Neural progenitor cell (in vitro differentiated cells): ENCODE results near the gene MCM5. TPM values are rescaled to one million over a fixed set of nuclear protein-coding genes. Genes with fewer than 3 reads are reported as not detected.

Experiments
- DNase-seq: peaks from one replicate; pipeline ENCODE4 v3.0.0-alpha.2; 2016; ENCODE audit warnings: low spot score
- H2AFZ ChIP-seq: fragments of 200-600 bp; sonication (generic); replicated peaks from 2 replicates; pipeline ENCODE4 v1.6.1; 2016; ENCODE audit warnings: antibody characterized with exemption
- H3F3A ChIP-seq: fragments of 200-600 bp; sonication (generic); 2 replicates; pipeline ENCODE4 v1.6.1; 2016; ENCODE audit warnings: antibody characterized with exemption, low read depth
- H3K27ac ChIP-seq: fragments of 200-600 bp; sonication (generic); 2 replicates; pipeline ENCODE4 v1.5.1; 2016; ENCODE audit warnings: mild to moderate bottlenecking
- H3K27me3 ChIP-seq: fragments of 200-600 bp; sonication (generic); 2 replicates; pipeline ENCODE4 v1.6.1; 2016; ENCODE audit warnings: mild to moderate bottlenecking, moderate library complexity
- H3K36me3 ChIP-seq: fragments of 200-600 bp; sonication (generic); 2 replicates; pipeline ENCODE4 v1.5.1; 2016
- H3K4me1 ChIP-seq: fragments of 200-600 bp; sonication (generic); 2 replicates; pipeline ENCODE4 v1.6.1; 2016; ENCODE audit warnings: mixed run types
- H3K4me2 ChIP-seq: fragments of 200-600 bp; sonication (generic); 2 replicates; pipeline ENCODE4 v1.6.1; 2016
- H3K4me3 ChIP-seq: fragments of 200-600 bp; sonication (generic); 2 replicates; pipeline ENCODE4 v1.5.1; 2016
- H3K79me2 ChIP-seq: fragments of 200-600 bp; sonication (generic); 2 replicates; pipeline ENCODE4 v1.6.1; 2016; ENCODE audit warnings: low read depth
- H3K9ac ChIP-seq: fragments of 200-600 bp; sonication (generic); 2 replicates; pipeline ENCODE4 v1.6.1; 2016
- H3K9me3 ChIP-seq: fragments of 200-600 bp; sonication (generic); 2 replicates; pipeline ENCODE4 v1.5.1; 2016; ENCODE audit warnings: low read depth
- H4K20me1 ChIP-seq: fragments of 200-600 bp; sonication (generic); 2 replicates; pipeline ENCODE4 v1.6.1; 2016; ENCODE audit warnings: low read depth
- H3K27ac Mint-ChIP-seq: 3 replicates; pipeline ENCODE4 v1.8.0; 2021; ENCODE audit warnings: mixed read lengths
- H3K27me3 Mint-ChIP-seq: 2 replicates; pipeline ENCODE4 v1.8.0; 2022; ENCODE audit warnings: low read depth, mild to moderate bottlenecking, inconsistent platforms, moderate library complexity, mixed read lengths; ENCODE audit not compliant: insufficient read depth
- H3K36me3 Mint-ChIP-seq: 3 replicates; pipeline ENCODE4 v1.8.0; 2021; ENCODE audit warnings: mixed read lengths
- H3K4me1 Mint-ChIP-seq: 3 replicates; pipeline ENCODE4 v1.8.0; 2021; ENCODE audit warnings: mixed read lengths
- H3K4me3 Mint-ChIP-seq: 3 replicates; pipeline ENCODE4 v1.8.0; 2021; ENCODE audit warnings: mild to moderate bottlenecking, moderate library complexity, mixed read lengths
- H3K9me3 Mint-ChIP-seq: 3 replicates; pipeline ENCODE4 v1.8.0; 2020; ENCODE audit warnings: mixed read lengths
- CTCF ChIP-seq: fragments of 200-600 bp; sonication (generic); IDR thresholded peaks from 2 replicates; pipeline ENCODE4 v1.5.1; 2017; ENCODE audit warnings: antibody characterized with exemption, mild to moderate bottlenecking
- EZH2 ChIP-seq: fragments of 200-600 bp; sonication (generic); IDR thresholded peaks from 2 replicates; pipeline ENCODE4 v1.6.1; 2017; ENCODE audit warnings: antibody characterized with exemption, mild to moderate bottlenecking, moderate library complexity
- EZH2phosphoT487 ChIP-seq: fragments of 200-600 bp; sonication (generic); IDR thresholded peaks from 2 replicates; pipeline ENCODE4 v1.6.1; 2017; ENCODE audit warnings: antibody characterized with exemption
- total RNA-seq: library from RNA; depleted of rRNA; stranded (reverse); fragments of >200 nt; gene quantifications from 2 replicates; pipeline ENCODE4 v1.2.3, GENCODE V29; 2015; ENCODE audit warnings: low replicate concordance

Gene MCM5
- total RNA-seq, 1 donor from 2014 or later: 131 TPM

GRCh38 chr22:35425546-35425945 is 25.6 kb downstream of the MCM5 start:
- Histone ChIP-seq H3K79me2 (peaks cover 11% of the 10 kb centered on the region), H3K4me2 (peak overlapping the region; percentile 65), H2AFZ (no peak overlapping the region), H3K27me3 (no peaks in the 10 kb centered on the region), H3K36me3 (no peaks in the 10 kb centered on the region), H3K9ac (no peak overlapping the region), H3K27ac (peak overlapping the region; percentile 81), H3K4me3 (no peak overlapping the region), H3K9me3 (no peaks in the 10 kb centered on the region), H3K4me1 (peaks cover 29% of the 10 kb centered on the region), H3F3A (peaks cover 54% of the 10 kb centered on the region), H4K20me1 (peaks cover 23% of the 10 kb centered on the region)
- Mint-ChIP-seq H3K27ac (peak overlapping the region; percentile 74), H3K27me3 (peaks cover under 1% of the 10 kb centered on the region), H3K9me3 (no peaks in the 10 kb centered on the region), H3K36me3 (peaks cover 11% of the 10 kb centered on the region), H3K4me3 (no peak overlapping the region), H3K4me1 (peaks cover 29% of the 10 kb centered on the region)
- TF ChIP-seq EZH2 (no peak), CTCF (no peak), EZH2phosphoT487 (no peak)
- DNase-seq: no peak

- Mint-ChIP-seq H3K4me3 (peak overlapping the region; percentile 50), H3K9me3 (no peaks in the 10 kb centered on the region), H3K27me3 (peaks cover 2% of the 10 kb centered on the region)
These were observed 26.2 kb downstream of the MCM5 start for GRCh38 chr22:35425971-35426800.

GRCh38 chr22:35426801-35427140 is 26.8 kb downstream of the MCM5 start:
- Histone ChIP-seq H3K27me3 (no peaks in the 10 kb centered on the region), H3K27ac (peak overlapping the region; percentile 81), H3F3A (peaks cover 51% of the 10 kb centered on the region), H3K4me1 (peaks cover 29% of the 10 kb centered on the region), H2AFZ (no peak overlapping the region), H4K20me1 (peaks cover 19% of the 10 kb centered on the region), H3K4me2 (peak overlapping the region; percentile 65), H3K36me3 (no peaks in the 10 kb centered on the region), H3K4me3 (no peak overlapping the region), H3K79me2 (peaks cover 11% of the 10 kb centered on the region), H3K9me3 (no peaks in the 10 kb centered on the region), H3K9ac (no peak overlapping the region)
- peaks cover 10% of the 10 kb centered on the region for H3K36me3 Mint-ChIP-seq
- TF ChIP-seq EZH2: no peak
- TF ChIP-seq EZH2phosphoT487: no peak
- no peak for TF ChIP-seq CTCF
- H3K27me3 Mint-ChIP-seq: peaks cover 2% of the 10 kb centered on the region
- H3K9me3 Mint-ChIP-seq: no peaks in the 10 kb centered on the region
- DNase-seq: no peak
- H3K27ac Mint-ChIP-seq: peak overlapping the region; percentile 96
- H3K4me1 Mint-ChIP-seq: peaks cover 29% of the 10 kb centered on the region
- H3K4me3 Mint-ChIP-seq: peak overlapping the region; percentile 50

More at GRCh38 chr22:35425971-35426800, 26.2 kb downstream of the MCM5 start:
- Histone ChIP-seq H3K4me1 (peaks cover 29% of the 10 kb centered on the region), H3K27ac (peak overlapping the region; percentile 81), H3K36me3 (no peaks in the 10 kb centered on the region), H2AFZ (no peak overlapping the region), H3K79me2 (peaks cover 11% of the 10 kb centered on the region), H3K4me3 (no peak overlapping the region), H3K27me3 (no peaks in the 10 kb centered on the region), H3K9me3 (no peaks in the 10 kb centered on the region), H4K20me1 (peaks cover 21% of the 10 kb centered on the region), H3F3A (peaks cover 51% of the 10 kb centered on the region), H3K9ac (no peak overlapping the region), H3K4me2 (peak overlapping the region; percentile 65)
- Mint-ChIP-seq H3K36me3 (peaks cover 11% of the 10 kb centered on the region), H3K27ac (peak overlapping the region; percentile 96), H3K4me1 (peaks cover 29% of the 10 kb centered on the region)
- peak; percentile 82 for DNase-seq
- no peak for TF ChIP-seq EZH2phosphoT487
- TF ChIP-seq CTCF: no peak
- no peak for TF ChIP-seq EZH2
